A549 treated with DMSO at 1 μM for 4 hours (cell line): ENCODE results near the gene EDNRA. TPM values are rescaled to one million over a fixed set of nuclear protein-coding genes. Genes with fewer than 3 reads are reported as not detected.

Experiments used
- total RNA-seq: library from RNA; stranded (reverse); fragments of 200-300 nt; extraction: Qiagen RNA extraction; gene quantifications from 5 replicates; pipeline ENCODE4 v1.2.3, GENCODE V29; 2022; ENCODE audit warnings: low read depth

Gene EDNRA
- total RNA-seq, result 0.30 to 0.63 TPM (median 0.36 TPM) in 5 replicates

GRCh38 chr4:147480891-147481576 lies at the start of gene EDNRA:
Gene EDNRA (plus strand): TSS chr4:147481097. CDS start chr4:147485682, 4,585 bp downstream.

Other genes starting within 250 kb of the EDNRA start
- 23.0 to 27.2 TPM (median 24.1 TPM) in 5 replicates for gene TMEM184C, start 136.3 kb downstream of the EDNRA start, total RNA-seq
- gene PRMT9, start 203.1 kb downstream of the EDNRA start, total RNA-seq, result 3.1 to 3.6 TPM (median 3.3 TPM) in 5 replicates